Hepatocyte (in vitro differentiated cells): ENCODE data around the gene ATXN10. TPM values are rescaled to one million over a fixed set of nuclear protein-coding genes. Genes with fewer than 3 reads are reported as not detected.
"Not testable (repeated sequence)": the region's sequence is repeated elsewhere in the genome, so short reads cannot be mapped to it uniquely, and the experiment has no call there.

Experiments used
- DNase-seq: peaks from one replicate; pipeline ENCODE4 v3.0.0-alpha.2; 2016; ENCODE audit warnings: low spot score
- H2AFZ ChIP-seq: fragments of 200-600 bp; sonication (generic); 2 replicates; pipeline ENCODE4 v1.6.0; 2016; ENCODE audit warnings: antibody characterized with exemption, mild to moderate bottlenecking
- H3K27ac ChIP-seq: fragments of 200-600 bp; sonication (generic); 2 replicates; pipeline ENCODE4 v1.5.1; 2016; ENCODE audit warnings: mild to moderate bottlenecking
- H3K27me3 ChIP-seq: fragments of 200-600 bp; sonication (generic); 2 replicates; pipeline ENCODE4 v1.6.1; 2016
- H3K36me3 ChIP-seq: fragments of 200-600 bp; sonication (generic); replicated peaks from 2 replicates; pipeline ENCODE4 v1.5.1; 2016; ENCODE audit warnings: low read depth; ENCODE audit not compliant: insufficient read depth
- H3K4me1 ChIP-seq: fragments of 200-600 bp; sonication (generic); 2 replicates; pipeline ENCODE4 v1.5.1; 2016; ENCODE audit warnings: mild to moderate bottlenecking, moderate library complexity; ENCODE audit not compliant: insufficient read depth
- H3K4me2 ChIP-seq: fragments of 200-600 bp; sonication (generic); 2 replicates; pipeline ENCODE4 v1.6.0; 2016
- H3K4me3 ChIP-seq: fragments of 200-600 bp; sonication (generic); 2 replicates; pipeline ENCODE4 v1.5.1; 2016; ENCODE audit warnings: mild to moderate bottlenecking
- H3K79me2 ChIP-seq: fragments of 200-600 bp; sonication (generic); 2 replicates; pipeline ENCODE4 v1.6.0; 2017; ENCODE audit warnings: mild to moderate bottlenecking
- H3K9me2 ChIP-seq: fragments of 200-600 bp; sonication (generic); replicated peaks from 2 replicates; pipeline ENCODE4 v1.6.0; 2017; ENCODE audit warnings: mild to moderate bottlenecking; ENCODE audit not compliant: insufficient read depth
- H3K9me3 ChIP-seq: fragments of 200-600 bp; sonication (generic); 2 replicates; pipeline ENCODE4 v1.5.1; 2016; ENCODE audit warnings: low read depth, mild to moderate bottlenecking
- H4K20me1 ChIP-seq: fragments of 200-600 bp; sonication (generic); 2 replicates; pipeline ENCODE4 v1.6.0; 2016; ENCODE audit warnings: mild to moderate bottlenecking; ENCODE audit not compliant: insufficient read depth, poor library complexity, severe bottlenecking
- CTCF ChIP-seq: fragments of 200-600 bp; sonication (generic); IDR thresholded peaks from 2 replicates; pipeline ENCODE4 v1.5.1; 2016; ENCODE audit warnings: antibody characterized with exemption, mild to moderate bottlenecking; ENCODE audit not compliant: poor library complexity
- EZH2 ChIP-seq: fragments of 200-600 bp; sonication (generic); IDR thresholded peaks from 2 replicates; pipeline ENCODE4 v1.6.1; 2016; ENCODE audit warnings: antibody characterized with exemption, mild to moderate bottlenecking, borderline replicate concordance
- EZH2phosphoT487 ChIP-seq: fragments of 200-600 bp; sonication (generic); IDR thresholded peaks from one replicate; pipeline ENCODE4 v1.6.1; 2018; ENCODE audit warnings: antibody characterized with exemption, mild to moderate bottlenecking, low read depth, moderate library complexity; ENCODE audit not compliant: unreplicated experiment, severe bottlenecking
- WGBS: methylation state at CpG from one replicate; pipeline ENCODE4 v1.1.6; 2016; ENCODE audit warnings: low lambda C conversion rate; ENCODE audit errors: missing lambda C conversion rate; 5-methylcytosine and 5-hydroxymethylcytosine counted together
- polyA plus RNA-seq: library from polyadenylated mRNA; unstranded; fragments of >200 nt; fragmentation: Nextera tagmentation; extraction: Ambion mirVana; gene quantifications from 2 replicates; pipeline ENCODE4 v1.2.1, GENCODE V29; 2016
- total RNA-seq: library from RNA; depleted of rRNA; stranded (reverse); fragments of >200 nt; gene quantifications from 2 replicates; pipeline ENCODE4 v1.2.3, GENCODE V29; 2014

Gene ATXN10
- total and polyA plus RNA-seq, 2 experiments from 2014 or later = 141 to 186 TPM

GRCh38 chr22:45656577-45656976 lies 15.1 kb upstream of the ATXN10 start:
- no peak overlapping the region for H3K4me2 ChIP-seq
- WGBS = 81% methylated on average over 2 of the region's 2 CpGs
- no peaks in the 10 kb centered on the region for H3K9me2 ChIP-seq
- H3K79me2 ChIP-seq = no peaks in the 10 kb centered on the region
- no peak overlapping the region for H3K27ac ChIP-seq
- no peaks in the 10 kb centered on the region for H3K4me1 ChIP-seq
- DNase-seq = no peak
- no peaks in the 10 kb centered on the region for H3K27me3 ChIP-seq
- no peaks in the 10 kb centered on the region for H4K20me1 ChIP-seq
- TF ChIP-seq CTCF (no peak), EZH2phosphoT487 (no peak), EZH2 (no peak)
- no peaks in the 10 kb centered on the region for H3K9me3 ChIP-seq
- no peak overlapping the region for H2AFZ ChIP-seq
- no peaks in the 10 kb centered on the region for H3K36me3 ChIP-seq
- no peak overlapping the region for H3K4me3 ChIP-seq

GRCh38 chr22:45657701-45658100 lies 13.9 kb upstream of the ATXN10 start:
- Histone ChIP-seq H2AFZ (no peak overlapping the region), H3K4me2 (no peak overlapping the region), H3K36me3 (no peaks in the 10 kb centered on the region), H3K27ac (no peak overlapping the region), H3K27me3 (no peaks in the 10 kb centered on the region), H3K4me3 (no peak overlapping the region), H3K79me2 (no peaks in the 10 kb centered on the region), H3K4me1 (no peaks in the 10 kb centered on the region), H4K20me1 (no peaks in the 10 kb centered on the region), H3K9me2 (no peaks in the 10 kb centered on the region), H3K9me3 (no peaks in the 10 kb centered on the region)
- 81% methylated on average over 4 of the region's 4 CpGs for WGBS
- DNase-seq = no peak
- TF ChIP-seq EZH2phosphoT487 = no peak
- TF ChIP-seq EZH2 = no peak
- no peak for TF ChIP-seq CTCF

- DNase-seq = no peak
- WGBS = 68% methylated on average over 1 of the region's 1 CpG
- Histone ChIP-seq H2AFZ (no peak overlapping the region), H3K9me2 (no peaks in the 10 kb centered on the region), H3K27me3 (no peaks in the 10 kb centered on the region), H3K79me2 (no peaks in the 10 kb centered on the region), H3K4me2 (no peak overlapping the region), H3K4me3 (no peak overlapping the region), H4K20me1 (no peaks in the 10 kb centered on the region), H3K36me3 (no peaks in the 10 kb centered on the region), H3K4me1 (no peaks in the 10 kb centered on the region), H3K9me3 (no peaks in the 10 kb centered on the region), H3K27ac (no peak overlapping the region)
- TF ChIP-seq CTCF (no peak), EZH2 (no peak), EZH2phosphoT487 (no peak)
Observed at GRCh38 chr22:45664136-45664646, 7.4 kb upstream of the ATXN10 start.

- no peak overlapping the region for H3K27ac ChIP-seq
- no peak for DNase-seq
- no peak overlapping the region for H2AFZ ChIP-seq
- H3K9me3 ChIP-seq = no peaks in the 10 kb centered on the region
- H3K9me2 ChIP-seq = no peaks in the 10 kb centered on the region
- peaks cover 1% of the 10 kb centered on the region for H3K4me1 ChIP-seq
- H4K20me1 ChIP-seq = peaks cover under 1% of the 10 kb centered on the region
- no peak overlapping the region for H3K4me3 ChIP-seq
- peak overlapping the region; percentile 42 for H3K4me2 ChIP-seq
- H3K36me3 ChIP-seq = no peaks in the 10 kb centered on the region
- TF ChIP-seq CTCF = no peak
- TF ChIP-seq EZH2 = no peak
- no peak for TF ChIP-seq EZH2phosphoT487
- no peaks in the 10 kb centered on the region for H3K27me3 ChIP-seq
- WGBS = 72% methylated on average over 5 of the region's 5 CpGs
- peaks cover 13% of the 10 kb centered on the region for H3K79me2 ChIP-seq
Observed at GRCh38 chr22:45667486-45667885, 4.1 kb upstream of the ATXN10 start.

DNA sequence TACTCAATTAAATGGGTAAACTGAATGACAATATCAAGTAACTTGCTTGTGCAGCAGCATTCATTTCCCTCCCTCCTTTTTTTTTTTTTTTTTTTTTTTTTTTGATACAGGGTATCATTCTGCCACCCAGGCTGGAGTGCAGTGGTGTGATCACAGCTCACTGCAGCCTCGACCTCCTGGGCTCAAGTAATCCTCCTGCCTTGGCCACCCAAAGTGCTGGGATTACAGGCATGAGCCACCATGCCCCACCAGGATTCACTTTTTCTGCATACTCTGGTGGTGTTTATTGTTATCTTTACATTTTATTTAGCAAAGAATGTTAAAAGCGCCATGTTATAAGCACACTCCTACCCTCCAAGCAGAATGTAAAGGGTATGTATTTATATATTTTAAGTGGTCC lies 1.3 kb upstream of the ATXN10 start:
- not testable (repeated sequence) for H2AFZ ChIP-seq, DNase-seq, H3K27me3 ChIP-seq, H3K27ac ChIP-seq, H3K4me3 ChIP-seq, H3K9me2 ChIP-seq, H3K36me3 ChIP-seq, H3K9me3 ChIP-seq
- H3K4me2 ChIP-seq = peak overlapping the region; percentile 94
- H4K20me1 ChIP-seq = peaks cover 28% of the 10 kb centered on the region
- peaks cover 42% of the 10 kb centered on the region for H3K79me2 ChIP-seq
- H3K4me1 ChIP-seq = peaks cover 15% of the 10 kb centered on the region
- WGBS = 66% methylated on average over 2 of the region's 2 CpGs
